ENCODE measurements around the gene DLL3. TPM values are rescaled to one million over a fixed set of nuclear protein-coding genes. Genes with fewer than 3 reads are reported as not detected.

DLL3 gene
- total RNA-seq, 4 donors from 2014 or later: not detected

DNA sequence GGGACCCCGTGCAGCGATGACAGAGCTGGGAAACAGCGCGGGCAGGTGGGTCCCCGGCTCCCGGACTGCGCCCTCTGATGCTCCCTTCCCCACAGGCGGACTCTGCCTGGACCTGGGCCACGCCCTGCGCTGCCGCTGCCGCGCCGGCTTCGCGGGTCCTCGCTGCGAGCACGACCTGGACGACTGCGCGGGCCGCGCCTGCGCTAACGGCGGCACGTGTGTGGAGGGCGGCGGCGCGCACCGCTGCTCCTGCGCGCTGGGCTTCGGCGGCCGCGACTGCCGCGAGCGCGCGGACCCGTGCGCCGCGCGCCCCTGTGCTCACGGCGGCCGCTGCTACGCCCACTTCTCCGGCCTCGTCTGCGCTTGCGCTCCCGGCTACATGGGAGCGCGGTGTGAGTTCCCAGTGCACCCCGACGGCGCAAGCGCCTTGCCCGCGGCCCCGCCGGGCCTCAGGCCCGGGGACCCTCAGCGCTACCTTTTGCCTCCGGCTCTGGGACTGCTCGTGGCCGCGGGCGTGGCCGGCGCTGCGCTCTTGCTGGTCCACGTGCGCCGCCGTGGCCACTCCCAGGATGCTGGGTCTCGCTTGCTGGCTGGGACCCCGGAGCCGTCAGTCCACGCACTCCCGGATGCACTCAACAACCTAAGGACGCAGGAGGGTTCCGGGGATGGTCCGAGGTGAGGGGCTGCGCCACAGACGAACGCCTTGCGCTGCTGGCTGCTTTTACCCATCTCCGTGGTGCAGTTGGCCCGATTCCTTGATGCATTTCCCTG lies 8.4 kb downstream of the DLL3 start:
- Histone ChIP-seq H3K27ac (no peak overlapping the region), H3K36me3 (no peaks in the 10 kb centered on the region), H3K4me1 (peaks cover 0 to 13% (median 12%) of the 10 kb centered on the region in 4 donors), H3K9me3 (no peaks in the 10 kb centered on the region), H3K4me3 (peak overlapping the region in 3 of 4 donors; percentile 12 to 56 (median 34)), H3K27me3 (peaks cover 95% of the 10 kb centered on the region)
- in situ Hi-C loops (cut with MboI; ENCODE audit: low pct_ligation_motif_present in 1 of 4, low pct_unique_long_range_greater_than_20kb in 1 of 4, low sequenced_read_pairs in 3 of 4): no loop called here
- no peak for TF ChIP-seq POLR2A (IDR thresholded peaks at IDR 0.05)
- TF ChIP-seq, protein P1, sequence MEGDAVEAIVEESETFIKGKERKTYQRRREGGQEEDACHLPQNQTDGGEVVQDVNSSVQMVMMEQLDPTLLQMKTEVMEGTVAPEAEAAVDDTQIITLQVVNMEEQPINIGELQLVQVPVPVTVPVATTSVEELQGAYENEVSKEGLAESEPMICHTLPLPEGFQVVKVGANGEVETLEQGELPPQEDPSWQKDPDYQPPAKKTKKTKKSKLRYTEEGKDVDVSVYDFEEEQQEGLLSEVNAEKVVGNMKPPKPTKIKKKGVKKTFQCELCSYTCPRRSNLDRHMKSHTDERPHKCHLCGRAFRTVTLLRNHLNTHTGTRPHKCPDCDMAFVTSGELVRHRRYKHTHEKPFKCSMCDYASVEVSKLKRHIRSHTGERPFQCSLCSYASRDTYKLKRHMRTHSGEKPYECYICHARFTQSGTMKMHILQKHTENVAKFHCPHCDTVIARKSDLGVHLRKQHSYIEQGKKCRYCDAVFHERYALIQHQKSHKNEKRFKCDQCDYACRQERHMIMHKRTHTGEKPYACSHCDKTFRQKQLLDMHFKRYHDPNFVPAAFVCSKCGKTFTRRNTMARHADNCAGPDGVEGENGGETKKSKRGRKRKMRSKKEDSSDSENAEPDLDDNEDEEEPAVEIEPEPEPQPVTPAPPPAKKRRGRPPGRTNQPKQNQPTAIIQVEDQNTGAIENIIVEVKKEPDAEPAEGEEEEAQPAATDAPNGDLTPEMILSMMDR (IDR thresholded peaks at IDR 0.05): no peak
- no peak for TF ChIP-seq POLR2AphosphoS5 (IDR thresholded peaks at IDR 0.05)
- no peak for TF ChIP-seq EP300 (IDR thresholded peaks at IDR 0.05; ENCODE audit: low read depth)
- DNase-seq: no peak
- 10% methylated on average over 38 of the region's 96 CpGs; no CpG with 5 or more reads in 1 of the 2 donors for WGBS, 2 donors (ENCODE audit: low coverage in 1 of 2)
- intact Hi-C loops (cut with DNase I; ENCODE audit: low total_unique reads): no loop called here

DNA sequence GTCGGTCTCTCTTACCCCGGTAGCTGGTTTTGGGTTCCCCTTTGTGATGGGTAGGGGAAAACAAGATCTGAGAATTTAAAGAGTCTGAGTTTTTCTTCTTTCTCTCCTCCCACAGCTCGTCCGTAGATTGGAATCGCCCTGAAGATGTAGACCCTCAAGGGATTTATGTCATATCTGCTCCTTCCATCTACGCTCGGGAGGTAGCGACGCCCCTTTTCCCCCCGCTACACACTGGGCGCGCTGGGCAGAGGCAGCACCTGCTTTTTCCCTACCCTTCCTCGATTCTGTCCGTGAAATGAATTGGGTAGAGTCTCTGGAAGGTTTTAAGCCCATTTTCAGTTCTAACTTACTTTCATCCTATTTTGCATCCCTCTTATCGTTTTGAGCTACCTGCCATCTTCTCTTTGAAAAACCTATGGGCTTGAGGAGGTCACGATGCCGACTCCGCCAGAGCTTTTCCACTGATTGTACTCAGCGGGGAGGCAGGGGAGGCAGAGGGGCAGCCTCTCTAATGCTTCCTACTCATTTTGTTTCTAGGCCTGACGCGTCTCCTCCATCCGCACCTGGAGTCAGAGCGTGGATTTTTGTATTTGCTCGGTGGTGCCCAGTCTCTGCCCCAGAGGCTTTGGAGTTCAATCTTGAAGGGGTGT lies 9.1 kb downstream of the DLL3 start:
- H3K4me1 ChIP-seq: peaks cover 0 to 12% (median 10%) of the 10 kb centered on the region in 4 donors
- in situ Hi-C loops (cut with MboI; ENCODE audit: low pct_ligation_motif_present in 1 of 4, low pct_unique_long_range_greater_than_20kb in 1 of 4, low sequenced_read_pairs in 3 of 4): no loop called here
- WGBS, 2 donors (ENCODE audit: low coverage in 1 of 2): 44 to 65% methylated on average over 6 to 24 of the region's 24 CpGs
- H3K27me3 ChIP-seq: peaks cover 95% of the 10 kb centered on the region
- H3K9me3 ChIP-seq: no peaks in the 10 kb centered on the region
- intact Hi-C loops (cut with DNase I; ENCODE audit: low total_unique reads): no loop called here
- H3K4me3 ChIP-seq: peak overlapping the region in 2 of 4 donors; percentile 34 to 56
- no peaks in the 10 kb centered on the region for H3K36me3 ChIP-seq
- no peak overlapping the region for H3K27ac ChIP-seq
- TF ChIP-seq POLR2AphosphoS5 (IDR thresholded peaks at IDR 0.05): no peak
- TF ChIP-seq POLR2A (IDR thresholded peaks at IDR 0.05): no peak
- TF ChIP-seq EP300 (IDR thresholded peaks at IDR 0.05; ENCODE audit: low read depth): no peak
- TF ChIP-seq, protein P1 (IDR thresholded peaks at IDR 0.05): no peak
- DNase-seq: no peak

DNA sequence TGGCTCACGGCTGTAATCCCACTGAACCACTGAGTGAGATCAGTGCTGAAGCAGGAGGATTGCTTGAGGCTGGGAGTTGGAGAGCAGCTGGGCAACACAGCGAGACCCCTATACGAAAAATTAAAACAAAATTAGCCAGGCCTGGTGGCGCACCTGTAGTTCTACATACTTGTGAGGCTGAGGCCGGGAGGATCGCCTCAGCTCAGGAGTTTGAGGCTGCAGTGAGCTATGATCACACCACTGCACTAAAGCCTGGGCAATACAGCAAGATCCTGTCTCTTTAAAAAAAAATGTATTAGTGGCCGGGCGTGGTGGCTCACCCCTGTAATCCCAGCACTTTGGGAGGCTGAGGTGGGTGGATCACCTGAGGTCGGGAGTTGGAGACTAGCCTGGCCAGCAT lies 9.9 kb downstream of the DLL3 start:
- TF ChIP-seq POLR2AphosphoS5 (IDR thresholded peaks at IDR 0.05): no peak
- no peak for TF ChIP-seq POLR2A (IDR thresholded peaks at IDR 0.05)
- no peak for TF ChIP-seq EP300 (IDR thresholded peaks at IDR 0.05; ENCODE audit: low read depth)
- TF ChIP-seq, protein P1 (IDR thresholded peaks at IDR 0.05): no peak
- no peaks in the 10 kb centered on the region for H3K36me3 ChIP-seq
- H3K9me3 ChIP-seq: no peaks in the 10 kb centered on the region
- no peak for DNase-seq
- in situ Hi-C loops (cut with MboI; ENCODE audit: low pct_ligation_motif_present in 1 of 4, low pct_unique_long_range_greater_than_20kb in 1 of 4, low sequenced_read_pairs in 3 of 4) (no loop called here), intact Hi-C loops (cut with DNase I; ENCODE audit: low total_unique reads) (no loop called here)
- peaks cover 96% of the 10 kb centered on the region for H3K27me3 ChIP-seq
- no peak overlapping the region for H3K27ac ChIP-seq
- WGBS, 2 donors (ENCODE audit: low coverage in 1 of 2): 83 to 88% methylated on average over 3 to 9 of the region's 9 CpGs
- H3K4me1 ChIP-seq: peaks cover 0 to 11% (median 7%) of the 10 kb centered on the region in 4 donors
- H3K4me3 ChIP-seq: no peak overlapping the region

DNA sequence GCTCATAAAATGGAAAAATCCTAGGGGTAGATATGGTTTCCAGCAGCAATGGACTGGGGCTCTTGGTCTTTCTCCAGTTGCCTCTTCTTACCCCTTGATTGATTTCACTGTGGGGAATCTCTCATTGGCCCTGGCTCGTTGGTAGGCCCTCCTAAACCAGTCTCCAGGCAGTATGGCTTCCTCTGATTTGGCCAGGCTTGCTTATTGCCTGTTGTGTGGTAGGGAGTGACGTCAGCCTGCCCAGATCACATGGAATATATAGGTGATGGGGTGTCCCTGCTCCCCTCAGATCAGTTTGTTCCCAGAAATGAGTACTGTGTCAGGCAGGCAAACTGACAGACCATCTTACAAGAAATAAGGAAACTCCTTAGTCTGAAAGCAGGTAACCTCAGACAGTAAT lies 10.5 kb downstream of the DLL3 start:
- no peaks in the 10 kb centered on the region for H3K9me3 ChIP-seq
- 67% methylated on average over 2 of the region's 2 CpGs; no CpG with 5 or more reads in 1 of the 2 donors for WGBS, 2 donors (ENCODE audit: low coverage in 1 of 2)

More for the DNA sequence above, 10.5 kb downstream of the DLL3 start:
- intact Hi-C loops (cut with DNase I; ENCODE audit: low total_unique reads) (no loop called here), in situ Hi-C loops (cut with MboI; ENCODE audit: low pct_ligation_motif_present in 1 of 4, low pct_unique_long_range_greater_than_20kb in 1 of 4, low sequenced_read_pairs in 3 of 4) (no loop called here)
- H3K4me3 ChIP-seq: no peak overlapping the region
- no peaks in the 10 kb centered on the region for H3K36me3 ChIP-seq
- H3K27me3 ChIP-seq: peaks cover 96% of the 10 kb centered on the region
- no peak overlapping the region for H3K27ac ChIP-seq
- DNase-seq: no peak
- no peak for TF ChIP-seq POLR2AphosphoS5 (IDR thresholded peaks at IDR 0.05)
- no peak for TF ChIP-seq EP300 (IDR thresholded peaks at IDR 0.05; ENCODE audit: low read depth)
- TF ChIP-seq, protein P1 (IDR thresholded peaks at IDR 0.05): no peak
- no peak for TF ChIP-seq POLR2A (IDR thresholded peaks at IDR 0.05)
- H3K4me1 ChIP-seq: peaks cover 0 to 11% (median 7%) of the 10 kb centered on the region in 4 donors
